Colonic mucosa (tissue), 4 donors: ENCODE results near the gene OTUD7B. TPM values are rescaled to one million over a fixed set of nuclear protein-coding genes. Genes with fewer than 3 reads are reported as not detected.
A peak's percentile ranks its signal among the peaks of the same experiment; 100 is the strongest.

Experiments
- DNase-seq: peaks from one replicate; pipeline ENCODE4 v3.0.0-alpha.2; 2020
- H3K27ac ChIP-seq: fragments of 200-600 bp; one replicate; pipeline ENCODE4 v1.8.0; 2021
- H3K27me3 ChIP-seq: fragments of 200-600 bp; one replicate; pipeline ENCODE4 v1.8.0; 2021
- H3K36me3 ChIP-seq: fragments of 200-600 bp; one replicate; pipeline ENCODE4 v1.8.0; 2021
- H3K4me1 ChIP-seq: fragments of 200-600 bp; one replicate; pipeline ENCODE4 v1.8.0; 2021; ENCODE audit warnings: mild to moderate bottlenecking
- H3K4me3 ChIP-seq: fragments of 200-600 bp; one replicate; pipeline ENCODE4 v1.8.0; 2021
- H3K9ac ChIP-seq, 2 donors: one replicate each; pipeline ENCODE4 v1.7.0; 2013; ENCODE audit warnings: control low read depth in 2 of 2, low read depth in 2 of 2, low read length in 2 of 2
- H3K9me3 ChIP-seq: fragments of 200-600 bp; one replicate; pipeline ENCODE4 v1.8.0; 2021
- intact Hi-C: fragments of 100-400 bp; cut with DNase I; formaldehyde crosslinking; loops from one replicate; pipeline ENCODE4 v1.14.1; 2022
- total RNA-seq, 2 donors: library from RNA; stranded (reverse); fragmentation: NEBNext Ultra II Directional in 1 of 2; extraction: Animal tissue kit (Norgen Biotek cat#: 25700) in 1 of 2; gene quantifications; one replicate each; pipeline ENCODE4 v1.2.1, GENCODE V29; 2021
- TF ChIP-seq, protein P1 (sequence below): fragments of 200-600 bp; IDR thresholded peaks from one replicate; pipeline ENCODE4 v1.8.0; 2022; ENCODE audit warnings: antibody characterized with exemption, mild to moderate bottlenecking
- donor health status: healthy.
- donor health status: DM: no; HTN: no; CAD: no.
- donor health status: DM: no; HTN: no; CAD: no.

OTUD7B gene
- total RNA-seq, 2 donors from 2014 or later = 33.7 to 38.7 TPM

DNA sequence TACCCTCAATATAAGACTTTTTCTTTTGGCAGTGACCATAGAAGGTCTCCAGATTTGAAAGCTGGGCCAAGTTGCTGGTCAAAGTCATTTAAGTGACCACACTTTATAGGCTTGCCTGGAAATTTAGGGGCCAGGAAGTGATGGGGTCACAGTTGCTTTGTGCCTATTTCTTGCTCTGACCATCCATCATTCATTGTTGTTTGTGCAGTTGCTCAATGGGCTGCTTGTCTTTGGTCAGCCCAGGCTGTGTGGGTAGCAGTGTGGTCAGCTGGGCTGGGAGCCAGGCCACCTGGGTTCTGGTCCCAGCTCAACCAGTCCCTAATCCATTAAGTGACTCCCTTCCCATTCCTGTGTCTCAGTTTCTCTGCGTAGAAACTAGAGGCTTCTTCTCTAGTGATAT, 2.1 kb upstream of the OTUD7B start:
- TF ChIP-seq, protein P1, sequence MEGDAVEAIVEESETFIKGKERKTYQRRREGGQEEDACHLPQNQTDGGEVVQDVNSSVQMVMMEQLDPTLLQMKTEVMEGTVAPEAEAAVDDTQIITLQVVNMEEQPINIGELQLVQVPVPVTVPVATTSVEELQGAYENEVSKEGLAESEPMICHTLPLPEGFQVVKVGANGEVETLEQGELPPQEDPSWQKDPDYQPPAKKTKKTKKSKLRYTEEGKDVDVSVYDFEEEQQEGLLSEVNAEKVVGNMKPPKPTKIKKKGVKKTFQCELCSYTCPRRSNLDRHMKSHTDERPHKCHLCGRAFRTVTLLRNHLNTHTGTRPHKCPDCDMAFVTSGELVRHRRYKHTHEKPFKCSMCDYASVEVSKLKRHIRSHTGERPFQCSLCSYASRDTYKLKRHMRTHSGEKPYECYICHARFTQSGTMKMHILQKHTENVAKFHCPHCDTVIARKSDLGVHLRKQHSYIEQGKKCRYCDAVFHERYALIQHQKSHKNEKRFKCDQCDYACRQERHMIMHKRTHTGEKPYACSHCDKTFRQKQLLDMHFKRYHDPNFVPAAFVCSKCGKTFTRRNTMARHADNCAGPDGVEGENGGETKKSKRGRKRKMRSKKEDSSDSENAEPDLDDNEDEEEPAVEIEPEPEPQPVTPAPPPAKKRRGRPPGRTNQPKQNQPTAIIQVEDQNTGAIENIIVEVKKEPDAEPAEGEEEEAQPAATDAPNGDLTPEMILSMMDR = no peak
- H3K36me3 ChIP-seq = no peaks in the 10 kb centered on the region
- no peak overlapping the region for H3K9ac ChIP-seq
- no peaks in the 10 kb centered on the region for H3K9me3 ChIP-seq
- intact Hi-C loops = no loop called here
- H3K4me1 ChIP-seq = no peaks in the 10 kb centered on the region
- no peak for DNase-seq
- no peaks in the 10 kb centered on the region for H3K27me3 ChIP-seq
- no peak overlapping the region for H3K4me3 ChIP-seq
- peak overlapping the region; percentile 1 for H3K27ac ChIP-seq

DNA sequence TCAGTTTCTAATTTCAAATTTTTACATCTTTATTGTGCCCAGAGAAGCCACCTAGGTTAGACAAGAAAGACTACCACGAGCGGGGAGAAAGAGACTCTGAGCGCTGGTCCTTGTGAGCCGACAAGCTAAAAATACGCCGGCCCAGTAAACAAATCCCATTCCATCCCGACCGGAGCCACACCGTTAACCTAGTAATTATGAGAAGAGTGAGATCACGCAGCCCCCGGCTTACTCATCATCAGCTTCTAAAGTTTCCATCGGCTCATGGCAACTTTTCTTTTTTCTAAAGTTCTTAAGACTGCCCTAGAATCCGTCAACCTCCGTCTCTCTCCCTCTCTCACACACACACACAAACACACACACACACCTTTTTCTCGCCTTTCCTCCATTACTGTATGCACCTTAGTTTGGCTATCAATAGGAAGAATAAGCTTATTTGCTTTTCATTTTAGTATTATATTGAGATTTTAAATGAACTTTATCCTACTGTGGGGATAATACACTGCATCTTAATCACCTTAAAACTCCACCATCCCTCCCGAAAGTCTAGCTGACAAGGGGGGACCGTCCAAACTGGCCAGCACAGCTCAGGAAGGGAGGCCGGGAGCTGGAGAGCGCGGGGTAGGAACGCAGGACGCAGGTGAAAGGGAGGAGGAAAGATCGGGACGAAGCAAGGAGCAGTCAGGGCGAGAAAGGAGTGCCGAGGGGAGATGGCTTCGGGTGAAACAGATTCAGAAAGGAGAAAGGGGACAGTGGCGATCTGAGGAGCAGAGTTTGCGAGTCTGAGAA, 728 bp downstream of the OTUD7B start:
- TF ChIP-seq, protein P1 = no peak
- peak; percentile 60 for DNase-seq
- H3K4me3 ChIP-seq = peak overlapping the region; percentile 73
- H3K27ac ChIP-seq = peak overlapping the region; percentile 87
- peak overlapping the region; percentile 93 to 99 for H3K9ac ChIP-seq
- H3K4me1 ChIP-seq = no peaks in the 10 kb centered on the region
- no peaks in the 10 kb centered on the region for H3K36me3 ChIP-seq
- no peaks in the 10 kb centered on the region for H3K9me3 ChIP-seq
- H3K27me3 ChIP-seq = no peaks in the 10 kb centered on the region
- intact Hi-C loops = loop anchor here (5.0 kb wide), 1 partner anchor 42 kb away; no protein-coding TSS in a partner anchor

DNA sequence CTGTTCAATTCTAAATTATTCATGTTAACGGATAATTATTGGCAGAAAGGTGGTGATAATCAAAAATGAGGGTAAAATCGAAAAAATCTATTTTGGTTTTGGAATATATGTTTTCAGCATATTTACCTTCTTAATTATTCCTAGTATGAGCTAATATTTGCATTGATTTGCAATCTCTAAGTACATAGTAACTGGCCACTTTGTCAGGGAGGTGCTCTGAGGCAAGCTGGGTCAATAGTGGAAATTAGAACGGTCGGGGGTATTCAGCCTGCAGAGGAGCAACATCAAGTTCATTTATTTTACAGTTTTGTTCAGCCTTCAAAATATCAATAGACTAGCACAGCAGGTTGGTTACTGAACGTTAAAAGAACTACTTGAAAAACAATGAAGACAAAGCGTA, 1.8 kb downstream of the OTUD7B start:
- Histone ChIP-seq H3K9me3 (no peaks in the 10 kb centered on the region), H3K27ac (no peak overlapping the region), H3K36me3 (no peaks in the 10 kb centered on the region), H3K27me3 (no peaks in the 10 kb centered on the region), H3K4me3 (peak overlapping the region; percentile 73), H3K4me1 (no peaks in the 10 kb centered on the region), H3K9ac (peak overlapping the region in 1 of 2 donors; percentile 93)
- intact Hi-C loops = loop anchor here (5.0 kb wide), 1 partner anchor 41 kb away; no protein-coding TSS in a partner anchor
- DNase-seq = no peak
- TF ChIP-seq, protein P1 = no peak

DNA sequence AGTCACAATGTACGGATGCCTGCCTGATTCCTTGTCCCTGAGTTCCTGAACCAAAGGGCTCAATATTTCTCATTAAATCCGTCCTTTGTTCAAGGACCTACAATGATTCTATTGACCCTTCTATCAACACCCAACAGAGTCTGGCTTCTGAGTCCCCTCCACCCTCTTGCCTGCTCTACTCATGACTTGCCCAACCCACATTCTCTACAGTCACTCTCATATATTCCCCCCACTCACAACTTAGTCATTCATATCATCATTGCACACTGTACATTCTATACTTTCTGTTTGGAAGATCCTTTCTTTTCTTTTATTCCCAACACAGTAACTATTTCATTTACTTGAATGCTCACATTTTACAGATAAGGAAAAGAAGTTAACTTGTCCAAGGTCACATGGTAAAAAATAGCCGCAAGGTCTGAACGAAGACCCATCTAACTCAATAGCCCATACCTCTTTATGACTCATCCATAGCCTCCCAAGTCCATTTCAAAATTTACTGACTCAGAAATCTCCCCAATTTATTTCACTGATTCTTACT, 3.6 kb downstream of the OTUD7B start:
- Histone ChIP-seq H3K9ac (no peak overlapping the region), H3K27me3 (no peaks in the 10 kb centered on the region), H3K36me3 (no peaks in the 10 kb centered on the region), H3K4me3 (no peak overlapping the region), H3K9me3 (no peaks in the 10 kb centered on the region), H3K27ac (no peak overlapping the region), H3K4me1 (no peaks in the 10 kb centered on the region)
- intact Hi-C loops = loop anchor here (5.0 kb wide), 1 partner anchor 40 kb away; no protein-coding TSS in a partner anchor
- DNase-seq = no peak
- TF ChIP-seq, protein P1 = no peak

DNA sequence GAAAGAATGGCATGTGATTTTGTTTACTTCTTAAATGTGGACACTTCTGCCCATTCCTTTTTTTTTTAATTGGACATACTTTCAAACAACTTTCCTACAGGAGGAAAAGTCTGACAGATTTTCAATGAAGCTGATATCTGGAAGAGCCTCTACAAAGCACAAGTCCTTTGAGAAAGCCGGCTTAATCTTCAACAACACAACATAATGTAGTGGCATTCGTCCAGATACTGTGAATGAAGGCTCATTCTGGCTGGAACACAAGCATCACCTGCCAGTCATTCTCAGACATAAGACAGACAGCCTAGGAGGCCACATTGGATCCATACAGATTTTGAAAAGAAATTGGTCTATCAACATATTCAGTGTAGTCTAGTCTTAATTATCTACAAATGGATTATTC, 4.9 kb downstream of the OTUD7B start:
- Histone ChIP-seq H3K27me3 (no peaks in the 10 kb centered on the region), H3K9ac (no peak overlapping the region), H3K4me3 (no peak overlapping the region), H3K4me1 (no peaks in the 10 kb centered on the region), H3K27ac (no peak overlapping the region), H3K9me3 (no peaks in the 10 kb centered on the region), H3K36me3 (no peaks in the 10 kb centered on the region)
- no peak for DNase-seq
- TF ChIP-seq, protein P1 = no peak
- intact Hi-C loops = loop anchor here (5.0 kb wide), 1 partner anchor 38 kb away; no protein-coding TSS in a partner anchor
